HepG2 (cell line): Measurements from ENCODE around the gene MYADML2. TPM values are rescaled to one million over a fixed set of nuclear protein-coding genes. Genes with fewer than 3 reads are reported as not detected.

Experiments used
- ATRX ChIP-seq: sonication (generic); formaldehyde crosslinking; IDR thresholded peaks from 2 replicates; pipeline ENCODE4 v1.4.0; 2020; ENCODE audit warnings: missing genetic modification reagents, borderline replicate concordance
- BATF2 ChIP-seq: sonication (generic); formaldehyde crosslinking; IDR thresholded peaks from 2 replicates; pipeline ENCODE4 v1.8.0; 2022; ENCODE audit warnings: mild to moderate bottlenecking, missing genetic modification reagents, moderate library complexity
- CREBL2 ChIP-seq: sonication (generic); formaldehyde crosslinking; IDR thresholded peaks from 2 replicates; pipeline ENCODE4 v1.8.1; 2023; ENCODE audit warnings: missing genetic modification reagents, mild to moderate bottlenecking, borderline replicate concordance
- DMAP1 ChIP-seq: IDR thresholded peaks from 2 replicates; pipeline ENCODE4 v1.6.1; 2016
- ETV5 ChIP-seq: IDR thresholded peaks from 2 replicates; pipeline ENCODE4 v1.6.1; 2018; ENCODE audit warnings: missing biosample characterization, missing genetic modification reagents, inconsistent platforms, borderline replicate concordance
- FUBP1 ChIP-seq: sonication (generic); formaldehyde crosslinking; IDR thresholded peaks from 2 replicates; pipeline ENCODE4 v1.5.1; 2020; ENCODE audit warnings: missing genetic modification reagents, mild to moderate bottlenecking, borderline replicate concordance
- HES4 ChIP-seq: sonication (generic); formaldehyde crosslinking; IDR thresholded peaks from 2 replicates; pipeline ENCODE4 v1.9.0; 2021; ENCODE audit warnings: mild to moderate bottlenecking, missing genetic modification reagents, borderline replicate concordance
- HIVEP1 ChIP-seq: sonication (generic); formaldehyde crosslinking; IDR thresholded peaks from 2 replicates; pipeline ENCODE4 v1.4.0; 2020; ENCODE audit warnings: mild to moderate bottlenecking, missing genetic modification reagents
- HMG20A ChIP-seq: IDR thresholded peaks from 2 replicates; pipeline ENCODE4 v1.6.1; 2016; ENCODE audit warnings: borderline replicate concordance
- HOXA9 ChIP-seq: sonication (generic); formaldehyde crosslinking; IDR thresholded peaks from 2 replicates; pipeline ENCODE4 v1.8.1; 2022; ENCODE audit warnings: missing genetic modification reagents, mild to moderate bottlenecking, moderate library complexity, borderline replicate concordance
- KLF6 ChIP-seq: IDR thresholded peaks from 2 replicates; pipeline ENCODE4 v1.8.0; 2016; ENCODE audit warnings: missing biosample characterization, missing genetic modification reagents
- MTF2 ChIP-seq: sonication (generic); formaldehyde crosslinking; IDR thresholded peaks from 2 replicates; pipeline ENCODE4 v1.5.0; 2020; ENCODE audit warnings: missing genetic modification reagents, borderline replicate concordance
- MXI1 ChIP-seq: IDR thresholded peaks from 3 replicates; pipeline ENCODE4 v1.6.1; 2012; ENCODE audit warnings: low read depth, low read length, inconsistent platforms, borderline replicate concordance
- NBN ChIP-seq: fragments of 450-650 bp; conservative IDR thresholded peaks from 2 replicates; pipeline ENCODE4 v1.6.1; 2017
- NCOA5 ChIP-seq: sonication (generic); formaldehyde crosslinking; IDR thresholded peaks from 2 replicates; pipeline ENCODE4 v1.4.0; 2020; ENCODE audit warnings: missing genetic modification reagents
- NR1H2 ChIP-seq: sonication (generic); formaldehyde crosslinking; IDR thresholded peaks from 2 replicates; pipeline ENCODE4 v1.8.1; 2022; ENCODE audit warnings: low read depth, missing genetic modification reagents, borderline replicate concordance
- POLR2AphosphoS5 ChIP-seq: IDR thresholded peaks from 2 replicates; pipeline ENCODE4 v1.6.1; 2012; ENCODE audit warnings: low read depth, low read length
- TFDP1 ChIP-seq: IDR thresholded peaks from 2 replicates; pipeline ENCODE4 v1.6.1; 2016; ENCODE audit warnings: missing compliant biosample characterization, missing genetic modification reagents, borderline replicate concordance
- TFE3 ChIP-seq: IDR thresholded peaks from 2 replicates; pipeline ENCODE4 v1.6.1; 2016
- XRCC5 ChIP-seq: fragments of 200-400 bp; formaldehyde crosslinking; optimal IDR thresholded peaks from 2 replicates; pipeline ENCODE3; 2017; ENCODE audit warnings: mild to moderate bottlenecking, low read length
- ZIK1 ChIP-seq: sonication (generic); formaldehyde crosslinking; IDR thresholded peaks from 2 replicates; pipeline ENCODE4 v1.5.0; 2020; ENCODE audit warnings: mild to moderate bottlenecking, low read depth, missing genetic modification reagents, borderline replicate concordance
- ZNF121 ChIP-seq: sonication (generic); formaldehyde crosslinking; IDR thresholded peaks from 2 replicates; pipeline ENCODE4 v1.5.0; 2020; ENCODE audit warnings: mild to moderate bottlenecking, missing genetic modification reagents
- ZNF674 ChIP-seq: sonication (generic); formaldehyde crosslinking; IDR thresholded peaks from 2 replicates; pipeline ENCODE4 v1.5.0; 2020; ENCODE audit warnings: low read depth, mild to moderate bottlenecking, missing genetic modification reagents
- ZNF746 ChIP-seq: sonication (generic); formaldehyde crosslinking; IDR thresholded peaks from 2 replicates; pipeline ENCODE4 v1.8.0; 2022; ENCODE audit warnings: mild to moderate bottlenecking, missing genetic modification reagents
- polyA plus RNA-seq, 8 experiments: library from polyadenylated mRNA; depleted of rRNA in 3 of 8; stranded (reverse) in 7 of 8; unstranded in 1 of 8; fragments of >200 nt; fragmentation: Illumina TruSeq in 4 of 8; extraction: Trizol in 4 of 8; gene quantifications; 2 replicates each; pipeline versions ENCODE4 v1.2.1 to v1.2.3, GENCODE V29; 2011 to 2016; ENCODE audit warnings: low read depth in 4 of 8, missing spikeins in 1 of 8, mixed read lengths in 1 of 8; ENCODE audit not compliant: insufficient read depth in 1 of 8
- total RNA-seq, 5 experiments: library from RNA; depleted of rRNA; stranded (reverse); fragments of >200 nt; fragmentation: Illumina TruSeq; extraction: Trizol; gene quantifications; 2 replicates each; pipeline ENCODE4 v1.2.3, GENCODE V29; 2016; ENCODE audit warnings: low read depth in 1 of 5

The MYADML2 gene
- total and polyA plus RNA-seq, 2 of the 13 experiments (the other 11 are each of a cell fraction or from before 2014, with no cell fraction given) = not detected

- TF ChIP-seq FUBP1 (no peak), BATF2 (CRISPR knock-in tag) (0 out of 2 replicates have a peak, but pooled peaks have one; percentile 31), XRCC5 (peak; percentile 48), TFE3 (CRISPR knock-in tag) (peak; percentile 36), TFDP1 (CRISPR knock-in tag) (peak; percentile 91), POLR2AphosphoS5 (peak; percentile 55), ATRX (CRISPR knock-in tag) (no peak), NR1H2 (no peak), KLF6 (CRISPR knock-in tag) (peak; percentile 10; the same call in 1 of the 2 replicates), NBN (no peak), NCOA5 (0 out of 2 replicates have a peak, but pooled peaks have one; percentile 67), MTF2 (CRISPR knock-in tag) (peak; percentile 92), ZNF746 (CRISPR knock-in tag) (0 out of 2 replicates have a peak, but pooled peaks have one; percentile 28), ZIK1 (CRISPR knock-in tag) (0 out of 2 replicates have a peak, but pooled peaks have one; percentile 24), HMG20A (CRISPR knock-in tag) (no peak; the same call in 1 of the 2 replicates), MXI1 (peak; percentile 62; the same call in 1 of the 3 replicates), ZNF674 (CRISPR knock-in tag) (no peak), DMAP1 (CRISPR knock-in tag) (peak; percentile 20; the same call in 1 of the 2 replicates), ETV5 (CRISPR knock-in tag) (no peak), HOXA9 (0 out of 2 replicates have a peak, but pooled peaks have one; percentile 28), CREBL2 (CRISPR knock-in tag) (peak; percentile 57; the same call in 1 of the 2 replicates), ZNF121 (peak; percentile 75), HIVEP1 (CRISPR knock-in tag) (peak; percentile 42; the same call in 1 of the 2 replicates), HES4 (CRISPR knock-in tag) (0 out of 2 replicates have a peak, but pooled peaks have one; percentile 55)
Observed at GRCh38 chr17:81976332-81977210, 29.5 kb upstream of the MYADML2 start (continued).
